H1 (cell line): ENCODE results near the gene HDHD3. TPM values are rescaled to one million over a fixed set of nuclear protein-coding genes. Genes with fewer than 3 reads are reported as not detected.

Experiments used
- CBX8 ChIP-seq: fragments of 300-800, 300-1000 bp; sonication (generic); IDR thresholded peaks from 2 replicates; pipeline ENCODE4 v1.7.1; 2016; ENCODE audit warnings: low read depth, low read length, borderline replicate concordance
- EZH2 ChIP-seq: fragments of 200-600 bp; sonication (generic); IDR thresholded peaks from 2 replicates; pipeline ENCODE4 v1.7.1; 2012; ENCODE audit warnings: low read depth, mild to moderate bottlenecking, moderate library complexity, low read length, inconsistent platforms; ENCODE audit not compliant: severe bottlenecking
- KDM5A ChIP-seq: fragments of 200-600 bp; IDR thresholded peaks from 2 replicates; pipeline ENCODE4 v1.7.1; 2012; ENCODE audit warnings: mild to moderate bottlenecking, low read length, inconsistent platforms, mixed read lengths
- POLR2A ChIP-seq, 2 experiments: IDR thresholded peaks; 1 replicate in 1 of 2; 2 replicates in 1 of 2; pipeline ENCODE4 v1.6.1; 2011; ENCODE audit warnings: low read depth in 2 of 2, low read length in 2 of 2, mild to moderate bottlenecking in 2 of 2; ENCODE audit errors: control extremely low read depth in 1 of 2
- SIRT6 ChIP-seq: IDR thresholded peaks from one replicate; pipeline ENCODE4 v1.7.1; 2012; ENCODE audit warnings: low read length, inconsistent platforms
- SIX5 ChIP-seq: IDR thresholded peaks from 2 replicates; pipeline ENCODE4 v1.6.1; 2011; ENCODE audit warnings: mild to moderate bottlenecking, low read depth, low read length
- polyA plus RNA-seq, 7 experiments: library from polyadenylated mRNA; depleted of rRNA in 3 of 7; stranded (reverse) in 5 of 7; unstranded in 2 of 7; fragments of >200 nt in 5 of 7; fragments of 200-250 nt in 2 of 7; gene quantifications; 1 replicate in 5 of 7; 2 replicates in 1 of 7; 4 replicates in 1 of 7; pipeline versions ENCODE4 v1.2.1 to v1.2.3, GENCODE V29; 2011 to 2013; ENCODE audit warnings: missing spikeins in 2 of 7, mixed read lengths in 2 of 7
- total RNA-seq: library from RNA; stranded (reverse); fragmentation: NEBNext Ultra II Directional; extraction: Animal tissue kit (Norgen Biotek cat#: 25700); gene quantifications from 2 replicates; pipeline ENCODE4 v1.2.1, GENCODE V29; 2021

The HDHD3 gene
- total and polyA plus RNA-seq, 2 of the 8 experiments (the other 6 are each of a cell fraction or from before 2014, with no cell fraction given): 12.1 to 25.3 TPM

GRCh38 chr9:113388833-113389232, 12.0 kb upstream of the HDHD3 start (continued):
- TF ChIP-seq EZH2 (no peak), SIX5 (no peak), POLR2A (IDR thresholded peaks at IDR 0.05; ENCODE audit: control extremely low read depth in 1 of 2, low read depth in 2 of 2, low read length in 2 of 2) (no peak), CBX8 (no peak), KDM5A (no peak), SIRT6 (no peak)
